K562 (cell line): Measurements from ENCODE around the gene ANKS1A. TPM values are rescaled to one million over a fixed set of nuclear protein-coding genes. Genes with fewer than 3 reads are reported as not detected.

Experiments used
- BHLHE40 ChIP-seq: IDR thresholded peaks from 2 replicates; pipeline ENCODE4 v1.6.1; 2011; ENCODE audit warnings: low read length, improper control_type of control experiment
- CREM ChIP-seq: IDR thresholded peaks from 2 replicates; pipeline ENCODE4 v1.6.1; 2014; ENCODE audit warnings: antibody characterized with exemption, low read depth
- DACH1 ChIP-seq: fragments of 450-650 bp; IDR thresholded peaks from 2 replicates; pipeline ENCODE4 v1.6.1; 2018; ENCODE audit not compliant: partially characterized antibody
- DIDO1 ChIP-seq: fragments of 450-650 bp; IDR thresholded peaks from 2 replicates; pipeline ENCODE4 v1.6.1; 2016; ENCODE audit warnings: low read depth, missing biosample characterization, missing genetic modification characterization
- EP300 ChIP-seq: IDR thresholded peaks from 2 replicates; pipeline ENCODE4 v1.6.1; 2012; ENCODE audit warnings: low read length, improper control_type of control experiment
- ESRRA ChIP-seq: fragments of 450-650 bp; IDR thresholded peaks from 2 replicates; pipeline ENCODE4 v1.6.1; 2014; ENCODE audit warnings: low read depth, mild to moderate bottlenecking, moderate library complexity, borderline replicate concordance
- FOXJ2 ChIP-seq: fragments of 200-800 bp; sonication (Bioruptor generic); IDR thresholded peaks from 2 replicates; pipeline ENCODE4 v1.6.1; 2016; ENCODE audit warnings: missing genetic modification characterization, missing compliant biosample characterization
- GATAD2A ChIP-seq: fragments of 450-650 bp; IDR thresholded peaks from 2 replicates; pipeline ENCODE4 v1.6.1; 2017
- GATAD2B ChIP-seq: fragments of 450-650 bp; IDR thresholded peaks from 2 replicates; pipeline ENCODE4 v1.6.1; 2017; ENCODE audit warnings: mild to moderate bottlenecking, borderline replicate concordance
- PHF8 ChIP-seq: fragments of 200-600 bp; sonication (generic); IDR thresholded peaks from 2 replicates; pipeline ENCODE4 v1.6.1; 2012; ENCODE audit warnings: mixed run types, mild to moderate bottlenecking, inconsistent platforms, low read length, moderate library complexity, borderline replicate concordance
- POLR2A ChIP-seq: fragments of 450-650 bp; conservative IDR thresholded peaks from 2 replicates; pipeline ENCODE4 v1.6.1; 2016
- POLR2B ChIP-seq: fragments of 450-650 bp; IDR thresholded peaks from 2 replicates; pipeline ENCODE4 v1.6.1; 2018; ENCODE audit warnings: low read depth; ENCODE audit not compliant: partially characterized antibody
- RBBP5 ChIP-seq: fragments of 200-600 bp; sonication (generic); IDR thresholded peaks from 2 replicates; pipeline ENCODE4 v1.6.1; 2012; ENCODE audit warnings: borderline replicate concordance, mild to moderate bottlenecking, low read length, control low read depth, inconsistent platforms; ENCODE audit not compliant: insufficient read depth, poor library complexity, severe bottlenecking
- RCOR1 ChIP-seq, 2 experiments: IDR thresholded peaks; 2 replicates each; pipeline ENCODE4 v1.6.1; 2012; ENCODE audit warnings: low read depth in 2 of 2, low read length in 2 of 2, borderline replicate concordance in 1 of 2, improper control_type of control experiment in 1 of 2
- RFX1 ChIP-seq: fragments of 450-650 bp; IDR thresholded peaks from 2 replicates; pipeline ENCODE4 v1.6.1; 2016; ENCODE audit warnings: mild to moderate bottlenecking, moderate library complexity
- SRF ChIP-seq, 2 experiments: fragments of 250-450, 450-650 bp in 1 of 2; sonication (Bioruptor Pico) in 1 of 2; sonication (generic) in 1 of 2; formaldehyde crosslinking; IDR thresholded peaks; 2 replicates each; pipeline versions ENCODE4 v1.5.0 to v1.5.1; 2020 to 2022; ENCODE audit warnings: mild to moderate bottlenecking in 1 of 2, missing genetic modification reagents in 1 of 2
- TRIM28 ChIP-seq: fragments of 450-650 bp; IDR thresholded peaks from 2 replicates; pipeline ENCODE4 v1.6.1; 2017
- polyA plus RNA-seq, 8 experiments: library from polyadenylated mRNA; depleted of rRNA in 4 of 8; stranded (reverse) in 5 of 8; unstranded in 3 of 8; fragments of >200 nt; fragmentation: Nextera tagmentation in 2 of 8; fragmentation: Illumina TruSeq in 1 of 8; extraction: Ambion mirVana in 2 of 8; extraction: Trizol in 1 of 8; gene quantifications; 2 replicates each; pipeline versions ENCODE4 v1.2.1 to v1.2.3, GENCODE V29; 2011 to 2014; ENCODE audit warnings: inconsistent platforms in 1 of 8, missing spikeins in 1 of 8
- total RNA-seq, 7 experiments: library from RNA; depleted of rRNA in 6 of 7; stranded (reverse); fragments of >200 nt in 6 of 7; fragmentation: Illumina TruSeq in 2 of 7; extraction: Trizol in 2 of 7; gene quantifications; 2 replicates each; pipeline versions ENCODE4 v1.2.1 to v1.2.3, GENCODE V29; 2011 to 2021; ENCODE audit warnings: low replicate concordance in 1 of 7
- TF ChIP-seq, protein P1 (sequence below): sonication (generic); formaldehyde crosslinking; IDR thresholded peaks from 2 replicates; pipeline ENCODE4 v1.9.0; 2022; ENCODE audit warnings: mild to moderate bottlenecking, missing genetic modification reagents
- TF ChIP-seq, protein P2 (sequence below), 2 experiments: fragments of 450-650 bp in 1 of 2; sonication (generic) in 1 of 2; formaldehyde crosslinking; conservative IDR thresholded peaks; 2 replicates each; pipeline versions ENCODE4 v1.4.0 to v1.8.1; 2020 to 2022; ENCODE audit warnings: mild to moderate bottlenecking in 1 of 2, missing genetic modification reagents in 1 of 2
- TF ChIP-seq, protein P3 (sequence below): sonication (generic); formaldehyde crosslinking; IDR thresholded peaks from 2 replicates; pipeline ENCODE4 v1.8.0; 2023; ENCODE audit warnings: mild to moderate bottlenecking, missing genetic modification reagents
- TF ChIP-seq, protein P4 (sequence below): fragments of 450-650 bp; IDR thresholded peaks from 2 replicates; pipeline ENCODE4 v1.6.1; 2016; ENCODE audit warnings: antibody characterized with exemption
- TF ChIP-seq, protein P5 (sequence below): sonication (generic); formaldehyde crosslinking; IDR thresholded peaks from 2 replicates; pipeline ENCODE4 v1.8.0; 2022; ENCODE audit warnings: missing genetic modification reagents, mild to moderate bottlenecking, moderate library complexity, borderline replicate concordance

Gene ANKS1A
- total and polyA plus RNA-seq, 9 of the 15 experiments (the other 6 are each of a cell fraction or from before 2014, with no cell fraction given) = 1.1 to 13.8 (median 5.3) TPM

DNA sequence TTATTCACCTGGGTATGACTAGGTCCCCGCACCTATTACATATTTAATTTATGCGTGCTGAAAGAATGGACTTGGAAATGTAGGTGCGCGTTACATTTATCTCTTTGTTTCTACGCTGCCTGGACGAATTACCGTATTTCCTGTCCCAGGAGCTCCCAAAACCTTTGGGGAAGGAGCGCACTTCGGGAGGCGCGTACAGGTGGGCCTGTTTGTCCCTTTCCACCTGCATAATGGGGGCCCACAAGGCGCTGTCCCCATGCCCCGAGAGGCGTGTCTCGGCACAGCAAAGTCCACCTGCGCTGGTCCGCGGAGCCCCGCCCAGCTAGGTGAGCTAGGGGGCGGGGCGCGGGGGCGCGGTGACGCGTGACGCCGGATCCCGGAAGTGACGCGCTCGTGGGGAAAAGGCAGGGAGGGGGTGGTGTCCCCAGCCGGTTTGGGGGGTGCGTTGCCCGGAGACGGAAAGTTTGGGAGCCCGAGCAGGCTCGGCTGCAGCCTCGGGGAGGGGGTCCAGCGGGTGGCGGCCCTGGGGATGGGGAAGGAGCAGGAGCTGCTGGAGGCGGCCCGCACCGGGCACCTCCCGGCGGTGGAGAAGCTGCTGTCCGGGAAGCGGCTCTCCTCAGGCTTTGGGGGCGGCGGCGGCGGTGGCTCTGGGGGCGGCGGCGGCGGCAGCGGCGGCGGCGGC, at the start of gene ANKS1A (continued):
- TF ChIP-seq CREM (peak; percentile 98), RCOR1 (IDR thresholded peaks at IDR 0.05; ENCODE audit: borderline replicate concordance in 1 of 2, low read depth in 2 of 2, low read length in 2 of 2) (peak in 1 of 2 experiments; percentile 28; a peak in 1 of 4 replicates), EP300 (no peak), RBBP5 (peak; percentile 87), SRF (CRISPR knock-in tag; IDR thresholded peaks at IDR 0.05) (0 out of 4 replicates have a peak, but pooled peaks of 1 of the 2 experiments have one; percentile 8), POLR2A (peak; percentile 75), TRIM28 (no peak; the same call in 1 of the 2 replicates), GATAD2B (peak; percentile 68), POLR2B (peak; percentile 62), DIDO1 (tag) (peak; percentile 56; the same call in 1 of the 2 replicates), DACH1 (peak; percentile 48), BHLHE40 (peak; percentile 57), GATAD2A (peak; percentile 77), RFX1 (peak; percentile 84), ESRRA (peak; percentile 43; the same call in 1 of the 2 replicates), PHF8 (peak; percentile 67; the same call in 1 of the 2 replicates), FOXJ2 (tag) (0 out of 2 replicates have a peak, but pooled peaks have one; percentile 56)
- TF ChIP-seq, protein P1, sequence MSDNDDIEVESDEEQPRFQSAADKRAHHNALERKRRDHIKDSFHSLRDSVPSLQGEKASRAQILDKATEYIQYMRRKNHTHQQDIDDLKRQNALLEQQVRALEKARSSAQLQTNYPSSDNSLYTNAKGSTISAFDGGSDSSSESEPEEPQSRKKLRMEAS = peak; percentile 86
- TF ChIP-seq, protein P2, sequence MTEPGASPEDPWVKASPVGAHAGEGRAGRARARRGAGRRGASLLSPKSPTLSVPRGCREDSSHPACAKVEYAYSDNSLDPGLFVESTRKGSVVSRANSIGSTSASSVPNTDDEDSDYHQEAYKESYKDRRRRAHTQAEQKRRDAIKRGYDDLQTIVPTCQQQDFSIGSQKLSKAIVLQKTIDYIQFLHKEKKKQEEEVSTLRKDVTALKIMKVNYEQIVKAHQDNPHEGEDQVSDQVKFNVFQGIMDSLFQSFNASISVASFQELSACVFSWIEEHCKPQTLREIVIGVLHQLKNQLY (CRISPR knock-in tag; conservative IDR thresholded peaks at IDR 0.05) = no peak
- TF ChIP-seq, protein P3, sequence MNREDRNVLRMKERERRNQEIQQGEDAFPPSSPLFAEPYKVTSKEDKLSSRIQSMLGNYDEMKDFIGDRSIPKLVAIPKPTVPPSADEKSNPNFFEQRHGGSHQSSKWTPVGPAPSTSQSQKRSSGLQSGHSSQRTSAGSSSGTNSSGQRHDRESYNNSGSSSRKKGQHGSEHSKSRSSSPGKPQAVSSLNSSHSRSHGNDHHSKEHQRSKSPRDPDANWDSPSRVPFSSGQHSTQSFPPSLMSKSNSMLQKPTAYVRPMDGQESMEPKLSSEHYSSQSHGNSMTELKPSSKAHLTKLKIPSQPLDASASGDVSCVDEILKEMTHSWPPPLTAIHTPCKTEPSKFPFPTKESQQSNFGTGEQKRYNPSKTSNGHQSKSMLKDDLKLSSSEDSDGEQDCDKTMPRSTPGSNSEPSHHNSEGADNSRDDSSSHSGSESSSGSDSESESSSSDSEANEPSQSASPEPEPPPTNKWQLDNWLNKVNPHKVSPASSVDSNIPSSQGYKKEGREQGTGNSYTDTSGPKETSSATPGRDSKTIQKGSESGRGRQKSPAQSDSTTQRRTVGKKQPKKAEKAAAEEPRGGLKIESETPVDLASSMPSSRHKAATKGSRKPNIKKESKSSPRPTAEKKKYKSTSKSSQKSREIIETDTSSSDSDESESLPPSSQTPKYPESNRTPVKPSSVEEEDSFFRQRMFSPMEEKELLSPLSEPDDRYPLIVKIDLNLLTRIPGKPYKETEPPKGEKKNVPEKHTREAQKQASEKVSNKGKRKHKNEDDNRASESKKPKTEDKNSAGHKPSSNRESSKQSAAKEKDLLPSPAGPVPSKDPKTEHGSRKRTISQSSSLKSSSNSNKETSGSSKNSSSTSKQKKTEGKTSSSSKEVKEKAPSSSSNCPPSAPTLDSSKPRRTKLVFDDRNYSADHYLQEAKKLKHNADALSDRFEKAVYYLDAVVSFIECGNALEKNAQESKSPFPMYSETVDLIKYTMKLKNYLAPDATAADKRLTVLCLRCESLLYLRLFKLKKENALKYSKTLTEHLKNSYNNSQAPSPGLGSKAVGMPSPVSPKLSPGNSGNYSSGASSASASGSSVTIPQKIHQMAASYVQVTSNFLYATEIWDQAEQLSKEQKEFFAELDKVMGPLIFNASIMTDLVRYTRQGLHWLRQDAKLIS = peak; percentile 71
- TF ChIP-seq, protein P4, sequence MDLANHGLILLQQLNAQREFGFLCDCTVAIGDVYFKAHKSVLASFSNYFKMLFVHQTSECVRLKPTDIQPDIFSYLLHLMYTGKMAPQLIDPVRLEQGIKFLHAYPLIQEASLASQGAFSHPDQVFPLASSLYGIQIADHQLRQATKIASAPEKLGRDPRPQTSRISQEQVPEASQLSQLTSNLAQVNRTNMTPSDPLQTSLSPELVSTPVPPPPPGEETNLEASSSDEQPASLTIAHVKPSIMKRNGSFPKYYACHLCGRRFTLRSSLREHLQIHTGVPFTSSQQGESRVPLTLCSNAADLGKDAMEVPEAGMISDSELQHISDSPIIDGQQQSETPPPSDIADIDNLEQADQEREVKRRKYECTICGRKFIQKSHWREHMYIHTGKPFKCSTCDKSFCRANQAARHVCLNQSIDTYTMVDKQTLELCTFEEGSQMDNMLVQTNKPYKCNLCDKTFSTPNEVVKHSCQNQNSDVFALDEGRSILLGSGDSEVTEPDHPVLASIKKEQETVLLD = peak; percentile 81
- TF ChIP-seq, protein P5, sequence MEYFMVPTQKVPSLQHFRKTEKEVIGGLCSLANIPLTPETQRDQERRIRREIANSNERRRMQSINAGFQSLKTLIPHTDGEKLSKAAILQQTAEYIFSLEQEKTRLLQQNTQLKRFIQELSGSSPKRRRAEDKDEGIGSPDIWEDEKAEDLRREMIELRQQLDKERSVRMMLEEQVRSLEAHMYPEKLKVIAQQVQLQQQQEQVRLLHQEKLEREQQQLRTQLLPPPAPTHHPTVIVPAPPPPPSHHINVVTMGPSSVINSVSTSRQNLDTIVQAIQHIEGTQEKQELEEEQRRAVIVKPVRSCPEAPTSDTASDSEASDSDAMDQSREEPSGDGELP = peak; percentile 84
